ENCODE results near the gene GRIK5.
"Not testable (repeated sequence)": the region's sequence is repeated elsewhere in the genome, so short reads cannot be mapped to it uniquely, and the experiment has no call there.

The GRIK5 gene

GRCh38 chr19:42024622-42025111 is 45.3 kb downstream of the GRIK5 start:
- no peak for DNase-seq (ENCODE audit: insufficient read length, low spot score)
- no peak for TF ChIP-seq CTCF (IDR thresholded peaks at IDR 0.05; ENCODE audit: insufficient read depth, missing control alignments)
- no peak for FAIRE-seq

- no peak for DNase-seq (ENCODE audit: insufficient read length, low spot score)
- FAIRE-seq = no peak
- TF ChIP-seq CTCF (IDR thresholded peaks at IDR 0.05; ENCODE audit: insufficient read depth, missing control alignments) = no peak
Observed at GRCh38 chr19:42023943-42024260, 46.1 kb downstream of the GRIK5 start.

- peak; percentile 30 for TF ChIP-seq CTCF (IDR thresholded peaks at IDR 0.05; ENCODE audit: insufficient read depth, missing control alignments)
- FAIRE-seq (no peak), DNase-seq (ENCODE audit: insufficient read length, low spot score) (no peak)
Observed at GRCh38 chr19:42023121-42023942, 46.7 kb downstream of the GRIK5 start.

- no peak for TF ChIP-seq CTCF (IDR thresholded peaks at IDR 0.05; ENCODE audit: insufficient read depth, missing control alignments)
- FAIRE-seq (no peak), DNase-seq (ENCODE audit: insufficient read length, low spot score) (no peak)
Observed at GRCh38 chr19:42022616-42023015, 47.4 kb downstream of the GRIK5 start.

- FAIRE-seq (no peak), DNase-seq (ENCODE audit: insufficient read length, low spot score) (no peak)
- no peak for TF ChIP-seq CTCF (IDR thresholded peaks at IDR 0.05; ENCODE audit: insufficient read depth, missing control alignments)
Observed at GRCh38 chr19:42021185-42021584, 48.8 kb downstream of the GRIK5 start.

- FAIRE-seq = no peak
- DNase-seq (ENCODE audit: insufficient read length, low spot score) = no peak
- no peak for TF ChIP-seq CTCF (IDR thresholded peaks at IDR 0.05; ENCODE audit: insufficient read depth, missing control alignments)
Observed at GRCh38 chr19:42018503-42019193, 51.4 kb downstream of the GRIK5 start.

- no peak for FAIRE-seq
- DNase-seq (ENCODE audit: insufficient read length, low spot score) = no peak
- TF ChIP-seq CTCF (IDR thresholded peaks at IDR 0.05; ENCODE audit: insufficient read depth, missing control alignments) = no peak
Observed at GRCh38 chr19:42017040-42017439, 53.0 kb downstream of the GRIK5 start.

GRCh38 chr19:42012747-42013146 is 57.3 kb downstream of the GRIK5 start:
- DNase-seq (ENCODE audit: insufficient read length, low spot score); FAIRE-seq: not testable (repeated sequence)
